RWPE1 (cell line): ENCODE measurements around the gene CXCR4.

Experiments
- CTCF ChIA-PET: fragments of 350-600 bp; sonication (Branson Sonifier 250); formaldehyde crosslinking; extraction: SDS; loops from one replicate; lab custom pipeline; 2021; lab: Yijun Ruan, JAX
- POLR2A ChIA-PET: fragments of 400-600 bp; formaldehyde crosslinking; extraction: SDS; loops from one replicate; lab custom pipeline; 2020; ENCODE audit warnings: antibody characterized with exemption; ENCODE audit not compliant: low non-redundant PET; lab: Yijun Ruan, JAX
- DNase-seq: peaks from one replicate; pipeline ENCODE4 v3.0.0; 2012; ENCODE audit warnings: low spot score
- H3K27ac ChIP-seq: fragments of 450-650 bp; 2 replicates; pipeline ENCODE4 v1.5.1; 2017
- CTCF ChIP-seq: fragments of 450-650 bp; conservative IDR thresholded peaks from 2 replicates; pipeline ENCODE4 v1.5.1; 2017; ENCODE audit warnings: low read depth, mild to moderate bottlenecking

Gene CXCR4

DNA sequence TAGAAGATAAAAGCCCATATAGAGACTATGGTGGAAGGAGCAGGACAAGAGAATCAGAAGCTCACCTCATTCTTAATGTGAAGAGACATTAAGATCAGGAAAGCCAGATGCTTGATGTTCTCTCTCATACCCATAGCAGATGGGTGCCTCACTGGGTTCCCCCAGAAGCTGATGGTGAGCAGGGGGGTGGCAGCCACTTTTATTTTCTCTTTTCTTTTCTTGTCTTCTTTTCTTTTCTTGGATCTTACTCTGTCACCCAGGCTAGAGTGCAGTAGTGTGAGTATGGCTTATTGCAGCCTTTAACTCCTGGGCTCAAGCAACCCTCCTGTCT, 14.8 kb upstream of the CXCR4 start:
- H3K27ac ChIP-seq = no peak overlapping the region
- no peak for DNase-seq
- POLR2A ChIA-PET = no interaction called here
- CTCF ChIA-PET = no interaction called here
- no peak for TF ChIP-seq CTCF

- ChIA-PET CTCF (no interaction called here), POLR2A (no interaction called here)
- TF ChIP-seq CTCF = no peak
- DNase-seq = no peak
- no peak overlapping the region for H3K27ac ChIP-seq
Observed at GRCh38 chr2:136131961-136132824, 14.2 kb upstream of the CXCR4 start.

DNA sequence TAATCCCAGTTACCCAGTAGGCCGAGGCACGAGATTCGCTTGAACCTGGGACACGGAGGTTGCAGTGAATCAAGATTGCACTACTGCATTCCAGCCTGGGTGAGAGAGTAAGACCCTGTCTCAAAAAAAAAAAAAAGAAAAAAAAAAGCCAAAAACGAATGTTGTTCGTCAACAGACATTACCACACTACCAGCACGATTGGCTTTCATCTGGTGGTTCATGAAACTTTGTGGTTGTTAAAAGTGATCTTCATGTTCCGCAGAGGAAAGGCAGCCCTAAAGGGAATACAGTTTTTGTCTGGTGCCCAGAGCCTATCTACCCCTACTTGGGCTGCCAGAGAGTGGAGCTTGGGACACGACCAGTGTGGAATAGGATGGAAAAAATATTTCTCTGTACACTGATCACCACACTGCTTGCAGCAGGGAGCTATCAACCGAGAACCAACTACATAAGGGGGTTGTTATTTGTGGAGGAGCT, 13.6 kb upstream of the CXCR4 start:
- no peak for TF ChIP-seq CTCF
- no peak for DNase-seq
- ChIA-PET CTCF (no interaction called here), POLR2A (no interaction called here)
- no peak overlapping the region for H3K27ac ChIP-seq

GRCh38 chr2:136130511-136130910, 12.6 kb upstream of the CXCR4 start:
- CTCF ChIA-PET = no interaction called here
- POLR2A ChIA-PET = no interaction called here
- no peak overlapping the region for H3K27ac ChIP-seq
- no peak for DNase-seq
- no peak for TF ChIP-seq CTCF

DNA sequence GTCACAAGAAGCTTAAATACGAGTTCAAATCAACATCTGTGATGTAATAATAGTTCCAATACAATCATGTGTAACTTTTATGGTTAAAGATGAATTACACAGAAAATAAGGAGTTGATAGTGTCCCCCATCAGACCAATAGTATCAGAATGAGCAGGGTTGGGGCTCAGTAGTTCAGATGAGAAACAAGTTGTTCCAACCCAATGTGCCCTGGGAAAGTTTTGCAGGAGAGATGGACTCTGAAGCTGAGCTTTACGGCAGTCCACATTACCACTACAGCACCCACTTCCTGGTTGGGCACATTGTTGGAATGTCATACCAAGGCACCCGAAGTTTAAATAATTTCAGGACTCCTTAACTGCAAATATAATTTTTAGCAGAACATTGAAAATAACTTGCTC, 12.1 kb upstream of the CXCR4 start:
- TF ChIP-seq CTCF = no peak
- ChIA-PET POLR2A (no interaction called here), CTCF (no interaction called here)
- H3K27ac ChIP-seq = no peak overlapping the region
- no peak for DNase-seq

DNA sequence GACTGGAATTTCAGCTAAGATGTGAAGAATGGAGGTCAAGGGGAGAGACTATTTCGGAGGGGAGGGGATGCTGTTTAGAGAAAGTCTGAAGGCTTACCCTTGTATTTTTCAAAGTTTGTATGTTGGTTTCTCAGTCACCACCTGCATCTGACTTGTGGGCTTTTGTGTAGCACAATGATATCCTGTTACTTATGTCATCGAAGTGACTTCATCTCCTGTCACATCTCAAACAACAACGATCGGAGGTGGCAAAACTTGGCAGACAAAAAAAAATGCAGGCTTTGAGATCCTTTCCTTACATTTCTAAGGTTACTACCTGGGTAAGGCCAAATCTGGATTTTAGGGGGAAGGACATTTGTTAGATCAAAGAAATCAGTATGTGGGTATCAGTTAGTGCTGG, 11.7 kb upstream of the CXCR4 start:
- no peak for DNase-seq
- TF ChIP-seq CTCF = no peak
- no peak overlapping the region for H3K27ac ChIP-seq
- ChIA-PET POLR2A (no interaction called here), CTCF (no interaction called here)
